ENCODE data around the gene LHFPL2.

Gene LHFPL2

DNA sequence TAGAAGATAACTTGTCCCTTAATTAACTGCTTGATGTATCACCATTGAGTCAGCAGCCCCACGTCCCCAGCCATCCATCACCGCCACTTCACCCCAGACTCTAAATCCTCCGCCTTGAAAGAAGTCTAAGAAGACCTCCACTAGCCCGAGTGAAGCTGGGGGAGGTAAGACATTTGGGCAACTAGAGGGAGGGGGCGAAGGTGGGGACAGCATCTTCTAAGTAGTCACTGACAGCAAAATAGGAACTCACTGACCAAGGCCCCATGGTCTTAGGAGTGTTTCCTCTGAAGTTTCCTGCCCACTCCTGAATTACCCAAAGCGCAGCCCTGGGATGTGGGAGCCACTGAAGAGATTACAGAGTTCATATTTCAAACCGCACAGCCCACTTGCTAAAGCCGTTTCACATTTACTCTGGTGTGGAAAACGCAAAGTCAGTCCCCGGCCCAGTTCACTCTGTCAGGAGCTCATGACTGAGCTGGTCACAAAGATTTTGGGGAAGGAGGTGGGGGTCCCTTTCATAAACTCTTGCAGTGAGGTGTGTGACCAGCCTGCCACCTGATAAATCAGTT, 107.4 kb downstream of the LHFPL2 start:
- DNase-seq (ENCODE audit: extremely low spot score): no peak
- ChIA-PET CTCF (interaction anchor here (0.9 to 1.6 kb wide), 6 partner anchors 10 to 221 kb away, joined by 3 to 4 read pairs (median 4); no protein-coding TSS in a partner anchor), POLR2A (no interaction called here)
- TF ChIP-seq, protein P1, sequence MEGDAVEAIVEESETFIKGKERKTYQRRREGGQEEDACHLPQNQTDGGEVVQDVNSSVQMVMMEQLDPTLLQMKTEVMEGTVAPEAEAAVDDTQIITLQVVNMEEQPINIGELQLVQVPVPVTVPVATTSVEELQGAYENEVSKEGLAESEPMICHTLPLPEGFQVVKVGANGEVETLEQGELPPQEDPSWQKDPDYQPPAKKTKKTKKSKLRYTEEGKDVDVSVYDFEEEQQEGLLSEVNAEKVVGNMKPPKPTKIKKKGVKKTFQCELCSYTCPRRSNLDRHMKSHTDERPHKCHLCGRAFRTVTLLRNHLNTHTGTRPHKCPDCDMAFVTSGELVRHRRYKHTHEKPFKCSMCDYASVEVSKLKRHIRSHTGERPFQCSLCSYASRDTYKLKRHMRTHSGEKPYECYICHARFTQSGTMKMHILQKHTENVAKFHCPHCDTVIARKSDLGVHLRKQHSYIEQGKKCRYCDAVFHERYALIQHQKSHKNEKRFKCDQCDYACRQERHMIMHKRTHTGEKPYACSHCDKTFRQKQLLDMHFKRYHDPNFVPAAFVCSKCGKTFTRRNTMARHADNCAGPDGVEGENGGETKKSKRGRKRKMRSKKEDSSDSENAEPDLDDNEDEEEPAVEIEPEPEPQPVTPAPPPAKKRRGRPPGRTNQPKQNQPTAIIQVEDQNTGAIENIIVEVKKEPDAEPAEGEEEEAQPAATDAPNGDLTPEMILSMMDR (IDR thresholded peaks at IDR 0.05; ENCODE audit: control extremely low read depth, extremely low read depth, low read depth, missing control alignments): no peak

DNA sequence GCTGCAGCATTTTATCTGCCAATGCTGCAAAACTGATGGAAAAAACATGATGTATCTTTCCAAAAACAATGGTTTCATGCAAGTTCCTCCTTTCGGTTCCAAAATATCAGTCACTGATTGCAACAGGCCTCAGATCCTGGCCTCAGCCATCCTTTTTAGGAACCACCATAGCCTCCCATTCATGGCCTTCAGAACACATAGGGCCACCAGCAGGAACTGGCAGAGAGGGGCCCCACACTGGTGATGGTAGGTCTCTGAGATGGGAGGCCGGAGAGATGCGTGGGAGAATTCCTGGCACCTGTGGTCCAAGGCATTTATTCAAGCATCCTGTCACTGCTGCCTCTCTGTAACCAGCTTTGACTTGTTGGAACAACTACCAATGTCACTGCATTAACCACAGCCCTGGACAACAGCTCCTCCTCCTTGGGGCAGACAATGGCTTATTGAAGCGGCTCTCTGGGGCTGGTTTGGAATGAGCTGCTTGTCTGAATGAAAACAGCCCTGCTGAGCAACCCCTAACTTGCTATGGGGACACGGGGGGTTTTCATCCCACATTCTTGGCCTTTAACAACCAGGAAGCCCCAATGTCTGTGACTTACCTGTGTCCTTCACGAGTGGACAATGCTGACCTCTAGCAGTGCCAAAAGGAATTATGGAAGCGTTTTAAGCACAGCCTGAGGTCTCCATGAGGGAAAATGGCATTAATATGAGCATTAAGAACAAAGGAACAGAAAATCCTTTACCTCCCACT, 108.1 kb downstream of the LHFPL2 start:
- no peak for DNase-seq (ENCODE audit: extremely low spot score)
- POLR2A ChIA-PET: no interaction called here
- TF ChIP-seq, protein P1 (IDR thresholded peaks at IDR 0.05; ENCODE audit: control extremely low read depth, extremely low read depth, low read depth, missing control alignments): no peak
- CTCF ChIA-PET: interaction anchor here (1.0 to 1.4 kb wide), 4 partner anchors 11 to 45 kb away, joined by 3 to 4 read pairs (median 4); no protein-coding TSS in a partner anchor

GRCh38 chr5:78538240-78538850, 110.2 kb downstream of the LHFPL2 start:
- TF ChIP-seq, protein P1 (IDR thresholded peaks at IDR 0.05; ENCODE audit: control extremely low read depth, extremely low read depth, low read depth, missing control alignments): no peak
- ChIA-PET CTCF (interaction anchor here (0.8 to 1.6 kb wide), 7 partner anchors 8 to 427 kb away, joined by 3 to 6 read pairs (median 4); no protein-coding TSS in a partner anchor), POLR2A (no interaction called here)
- no peak for DNase-seq (ENCODE audit: extremely low spot score)

GRCh38 chr5:78537821-78538220, 110.8 kb downstream of the LHFPL2 start:
- peak; percentile 49 for DNase-seq (ENCODE audit: extremely low spot score)
- TF ChIP-seq, protein P1 (IDR thresholded peaks at IDR 0.05; ENCODE audit: control extremely low read depth, extremely low read depth, low read depth, missing control alignments): peak; percentile 54
- CTCF ChIA-PET: interaction anchor here (0.7 to 1.6 kb wide), 16 partner anchors 9 to 445 kb away, joined by 3 to 9 read pairs (median 3); no protein-coding TSS in a partner anchor
- POLR2A ChIA-PET: no interaction called here

- TF ChIP-seq, protein P1 (IDR thresholded peaks at IDR 0.05; ENCODE audit: control extremely low read depth, extremely low read depth, low read depth, missing control alignments): no peak
- POLR2A ChIA-PET: no interaction called here
- no peak for DNase-seq (ENCODE audit: extremely low spot score)
- CTCF ChIA-PET: interaction anchor here (0.7 to 1.6 kb wide), 18 partner anchors 9 to 483 kb away, joined by 3 to 9 read pairs (median 3); no protein-coding TSS in a partner anchor
Measured at GRCh38 chr5:78537411-78537810, 111.2 kb downstream of the LHFPL2 start.

DNA sequence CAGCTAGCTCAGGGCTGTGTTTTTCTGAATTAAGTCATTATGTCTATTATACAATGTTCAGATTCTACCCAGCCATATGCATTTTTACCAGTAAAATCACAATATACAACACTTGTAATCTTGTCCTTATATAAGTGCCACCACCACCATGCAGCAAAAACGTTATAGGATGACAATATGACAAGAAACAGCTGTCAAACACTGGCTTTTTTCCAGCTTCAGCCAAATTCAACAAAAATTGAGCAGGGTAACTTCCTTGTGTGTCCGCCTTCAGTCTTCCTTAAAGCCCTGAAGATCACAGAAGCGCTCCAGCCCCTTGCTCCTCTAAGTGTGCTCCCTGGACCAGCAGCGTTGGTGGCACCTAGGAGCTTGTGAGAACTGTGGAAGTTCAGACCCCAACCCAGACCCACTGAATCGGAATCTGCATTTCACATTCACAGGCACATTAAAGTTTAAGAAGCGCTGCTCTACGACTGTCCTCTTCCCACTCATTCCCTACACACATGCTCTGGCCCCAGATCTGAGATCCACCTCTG, 111.8 kb downstream of the LHFPL2 start:
- ChIA-PET POLR2A (no interaction called here), CTCF (interaction anchor here (0.9 to 1.6 kb wide), 13 partner anchors 10 to 484 kb away, joined by 3 to 9 read pairs (median 3); no protein-coding TSS in a partner anchor)
- no peak for DNase-seq (ENCODE audit: extremely low spot score)
- TF ChIP-seq, protein P1 (IDR thresholded peaks at IDR 0.05; ENCODE audit: control extremely low read depth, extremely low read depth, low read depth, missing control alignments): no peak
